OCI-LY7 (cell line): ENCODE results near the gene HCRTR1. TPM values are rescaled to one million over a fixed set of nuclear protein-coding genes. Genes with fewer than 3 reads are reported as not detected.

ENCODE experiments used
- BruUV-seq: library from RNA; stranded (reverse); fragments of 400-500 nt; replicated peaks from 2 replicates; lab custom pipeline; 2021; lab: Mats Ljungman, UMichigan
- CTCF ChIA-PET: fragments of 300-600 bp; sonication (Branson Sonifier 250); formaldehyde crosslinking; loops from one replicate; lab custom pipeline; 2022; ENCODE audit warnings: antibody characterized with exemption; ENCODE audit not compliant: unreplicated experiment; lab: Charles Lee
- POLR2A ChIA-PET: fragments of 300-600 bp; sonication (Branson Sonifier 250); formaldehyde crosslinking; loops from one replicate; lab custom pipeline; 2022; ENCODE audit warnings: antibody characterized with exemption; lab: Charles Lee
- DNase-seq: peaks from one replicate; pipeline ENCODE4 v3.0.0-alpha.2; 2015; ENCODE audit warnings: low spot score
- H2AFZ ChIP-seq: fragments of 200-600 bp; sonication (generic), shearing (Covaris generic); 2 replicates; pipeline ENCODE4 v1.6.1; 2014; ENCODE audit warnings: mild to moderate bottlenecking, antibody characterized with exemption, low read length, moderate library complexity
- H3K27ac ChIP-seq: fragments of 200-600 bp; sonication (generic); 2 replicates; pipeline ENCODE4 v1.5.1; 2014; ENCODE audit warnings: mixed run types, low read depth, mild to moderate bottlenecking, moderate library complexity, low read length, inconsistent platforms; ENCODE audit not compliant: poor library complexity, severe bottlenecking
- H3K36me3 ChIP-seq: fragments of 200-600 bp; sonication (generic); 2 replicates; pipeline ENCODE4 v1.6.1; 2014; ENCODE audit warnings: mild to moderate bottlenecking, antibody characterized with exemption, low read length, moderate library complexity, mixed read lengths; ENCODE audit not compliant: insufficient read depth
- H3K4me1 ChIP-seq: fragments of 200-600 bp; sonication (generic); 2 replicates; pipeline ENCODE4 v1.5.1; 2014; ENCODE audit warnings: mild to moderate bottlenecking, low read length; ENCODE audit not compliant: insufficient read depth, poor library complexity, severe bottlenecking
- H3K4me2 ChIP-seq: fragments of 200-600 bp; sonication (generic); 2 replicates; pipeline ENCODE4 v1.6.1; 2014; ENCODE audit warnings: mild to moderate bottlenecking, low read length
- H3K4me3 ChIP-seq: fragments of 200-600 bp; sonication (generic); 2 replicates; pipeline ENCODE4 v1.5.1; 2014; ENCODE audit warnings: mild to moderate bottlenecking, low read depth, low read length; ENCODE audit not compliant: poor library complexity, severe bottlenecking
- H3K79me2 ChIP-seq: fragments of 200-600 bp; sonication (generic); 2 replicates; pipeline ENCODE4 v1.6.1; 2016; ENCODE audit warnings: low read depth, mild to moderate bottlenecking, low read length, moderate library complexity, mixed read lengths; ENCODE audit not compliant: insufficient read depth
- H3K9me2 ChIP-seq: fragments of 200-600 bp; sonication (generic); 2 replicates; pipeline ENCODE4 v1.6.1; 2016; ENCODE audit warnings: mild to moderate bottlenecking, low read length, mixed read lengths; ENCODE audit not compliant: insufficient read depth
- H3K9me3 ChIP-seq: fragments of 200-600 bp; sonication (generic); 2 replicates; pipeline ENCODE4 v1.6.1; 2014; ENCODE audit warnings: mild to moderate bottlenecking, mixed run types, low read length, mixed read lengths
- H4K20me1 ChIP-seq: fragments of 200-600 bp; sonication (generic); 2 replicates; pipeline ENCODE4 v1.6.1; 2014; ENCODE audit warnings: mild to moderate bottlenecking, antibody characterized with exemption, low read length, moderate library complexity, mixed read lengths; ENCODE audit not compliant: insufficient read depth
- CTCF ChIP-seq: fragments of 200-600 bp; sonication (generic); conservative IDR thresholded peaks from 2 replicates; pipeline ENCODE4 v1.5.1; 2014; ENCODE audit warnings: mild to moderate bottlenecking, antibody characterized with exemption, low read length, moderate library complexity, mixed read lengths
- EZH2phosphoT487 ChIP-seq: fragments of 200-600 bp; sonication (generic); IDR thresholded peaks from 2 replicates; pipeline ENCODE4 v1.6.1; 2018; ENCODE audit warnings: low read depth, borderline replicate concordance, mild to moderate bottlenecking, mixed run types, antibody characterized with exemption, low read length, moderate library complexity, mixed read lengths
- intact Hi-C: fragments of 100-400 bp; cut with micrococcal nuclease; formaldehyde crosslinking; loops from one replicate; pipeline ENCODE4 v1.10.0; 2022; ENCODE audit not compliant: unreplicated experiment
- total RNA-seq, 2 experiments: library from RNA; depleted of rRNA in 1 of 2; stranded (reverse); fragments of >200 nt in 1 of 2; shearing (Covaris generic) in 1 of 2; gene quantifications; 2 replicates each; pipeline ENCODE4 v1.2.3, GENCODE V29; 2014 to 2022

Gene HCRTR1
- total RNA-seq, 2 experiments from 2014 or later = not detected

GRCh38 chr1:31651089-31651420 is 33.6 kb downstream of the HCRTR1 start:
- H3K4me3 ChIP-seq = no peak overlapping the region
- no peak overlapping the region for H2AFZ ChIP-seq
- POLR2A ChIA-PET = interaction anchor here (0.6 kb wide), 3 partner anchors 384 to 1025 kb away, joined by 3 read pairs; no protein-coding TSS in a partner anchor
- no peak for DNase-seq
- H3K9me3 ChIP-seq = no peaks in the 10 kb centered on the region
- no peak for TF ChIP-seq CTCF
- TF ChIP-seq EZH2phosphoT487 = no peak
- no peak overlapping the region for H3K27ac ChIP-seq
- BruUV-seq = no TSS peak
- H3K9me2 ChIP-seq = no peaks in the 10 kb centered on the region
- intact Hi-C loops = no loop called here
- H3K79me2 ChIP-seq = no peaks in the 10 kb centered on the region
- H3K4me1 ChIP-seq = no peaks in the 10 kb centered on the region
- H3K36me3 ChIP-seq = no peaks in the 10 kb centered on the region
- no peak overlapping the region for H3K4me2 ChIP-seq
- CTCF ChIA-PET = interaction anchor here (0.6 kb wide), 1 partner anchor 94 kb away, joined by 3 read pairs; no protein-coding TSS in a partner anchor
- H4K20me1 ChIP-seq = no peaks in the 10 kb centered on the region

DNA sequence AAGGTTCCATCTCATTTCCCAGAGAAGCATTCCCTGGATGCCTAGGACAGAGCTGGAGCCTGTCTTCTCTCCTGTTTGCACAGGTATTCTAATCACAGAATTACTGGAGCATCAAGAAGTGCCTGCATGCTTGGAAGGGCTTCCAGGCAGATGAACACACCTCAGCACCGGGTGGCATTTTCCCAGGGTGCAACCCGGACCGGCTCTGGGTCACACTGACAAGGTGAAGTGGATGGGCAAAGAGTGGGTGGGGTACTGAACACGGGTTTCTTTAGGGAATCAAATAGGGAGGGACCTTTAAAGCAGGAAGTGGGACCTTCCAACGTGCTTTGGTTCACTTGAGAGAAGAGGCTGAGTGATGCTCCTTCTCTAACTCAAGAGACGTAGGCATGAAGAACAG is 34.3 kb downstream of the HCRTR1 start:
- H3K4me3 ChIP-seq = no peak overlapping the region
- H3K9me2 ChIP-seq = no peaks in the 10 kb centered on the region
- H3K4me2 ChIP-seq = no peak overlapping the region
- H3K4me1 ChIP-seq = no peaks in the 10 kb centered on the region
- POLR2A ChIA-PET = interaction anchor here (0.5 kb wide), 1 partner anchor 100 kb away, joined by 3 read pairs; no protein-coding TSS in a partner anchor
- intact Hi-C loops = no loop called here
- no peaks in the 10 kb centered on the region for H3K9me3 ChIP-seq
- CTCF ChIA-PET = no interaction called here
- no peak for TF ChIP-seq CTCF
- no peak for TF ChIP-seq EZH2phosphoT487
- H4K20me1 ChIP-seq = no peaks in the 10 kb centered on the region
- no peaks in the 10 kb centered on the region for H3K79me2 ChIP-seq
- BruUV-seq = no TSS peak
- no peak overlapping the region for H3K27ac ChIP-seq
- no peak overlapping the region for H2AFZ ChIP-seq
- no peak for DNase-seq
- no peaks in the 10 kb centered on the region for H3K36me3 ChIP-seq

DNA sequence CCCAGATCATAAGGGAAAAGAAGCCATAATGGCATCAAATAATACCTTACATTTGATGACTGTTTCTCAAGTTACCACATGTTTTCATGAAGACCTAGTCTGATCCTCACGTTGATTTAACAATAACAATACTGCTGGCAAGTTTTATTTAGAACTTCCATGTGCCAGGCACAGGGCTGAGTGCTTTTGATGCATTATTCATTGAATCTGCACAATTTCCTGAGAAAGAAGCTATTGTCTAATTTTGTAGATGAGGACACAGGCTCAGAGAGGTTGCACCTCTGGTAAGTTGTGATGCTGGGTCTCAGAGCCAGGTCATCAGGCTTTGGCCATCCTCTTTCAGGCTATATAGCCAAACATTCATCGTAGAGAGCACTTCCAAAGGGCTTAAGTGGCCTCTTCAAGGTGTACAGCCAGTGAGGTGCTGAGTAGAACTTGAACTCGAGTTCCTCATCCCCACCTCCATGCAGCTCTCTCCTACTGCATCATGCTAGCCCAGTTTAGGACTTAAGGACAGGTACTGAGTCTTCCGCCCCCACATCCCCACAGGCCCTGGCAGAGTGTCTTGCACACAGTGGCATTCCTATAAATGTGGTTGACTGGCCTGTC is 35.5 kb downstream of the HCRTR1 start:
- ChIA-PET POLR2A (interaction anchor here (1.2 kb wide), 1 partner anchor 17 kb away, joined by 3 read pairs; no protein-coding TSS in a partner anchor), CTCF (no interaction called here)
- no peaks in the 10 kb centered on the region for H3K79me2 ChIP-seq
- no peak overlapping the region for H2AFZ ChIP-seq
- no peak overlapping the region for H3K27ac ChIP-seq
- no peaks in the 10 kb centered on the region for H3K9me3 ChIP-seq
- no peaks in the 10 kb centered on the region for H3K36me3 ChIP-seq
- no TSS peak for BruUV-seq
- DNase-seq = no peak
- no peak for TF ChIP-seq CTCF
- TF ChIP-seq EZH2phosphoT487 = no peak
- H3K4me1 ChIP-seq = no peaks in the 10 kb centered on the region
- no peaks in the 10 kb centered on the region for H3K9me2 ChIP-seq
- no peak overlapping the region for H3K4me2 ChIP-seq
- no peaks in the 10 kb centered on the region for H4K20me1 ChIP-seq
- intact Hi-C loops = no loop called here
- no peak overlapping the region for H3K4me3 ChIP-seq
